ENCODE measurements around the gene RARA. TPM values are rescaled to one million over a fixed set of nuclear protein-coding genes. Genes with fewer than 3 reads are reported as not detected.

RARA gene
- total RNA-seq = 3.0 and 3.6 TPM in 2 replicates

GRCh38 chr17:40309031-40309948 lies at the start of gene RARA:
Gene RARA (plus strand): TSS chr17:40309180. CDS start chr17:40331219, 22,039 bp downstream.

GRCh38 chr17:40287494-40288369 lies 21.2 kb upstream of the RARA start, which contains the start of gene CDC6:
Gene CDC6 (plus strand): TSS chr17:40287879. CDS start chr17:40289421, 1,542 bp downstream.

GRCh38 chr17:40364121-40364861 lies 55.3 kb downstream of the RARA start, which contains the start of gene GJD3:
Gene GJD3 (minus strand): TSS chr17:40364737. CDS start chr17:40363815, 922 bp downstream.

Other genes starting within 250 kb of the RARA start
- 8.1 and 8.9 TPM in 2 replicates for gene THRA, start 246.2 kb upstream of the RARA start, total RNA-seq
- gene NR1D1, start 208.6 kb upstream of the RARA start, total RNA-seq = 0.72 and 1.9 TPM in 2 replicates
- gene MSL1, start 187.2 kb upstream of the RARA start, total RNA-seq = 23.9 and 32.0 TPM in 2 replicates
- gene CASC3, start 168.6 kb upstream of the RARA start, total RNA-seq = 10.4 and 14.5 TPM in 2 replicates
- 9.6 and 61.4 TPM in 2 replicates for gene RAPGEFL1, start 131.7 kb upstream of the RARA start, total RNA-seq
- 7.0 and 7.7 TPM in 2 replicates for gene WIPF2, start 89.9 kb upstream of the RARA start, total RNA-seq
- 3.2 and 6.5 TPM in 2 replicates for gene CDC6, start 21.3 kb upstream of the RARA start, total RNA-seq
- not detected in 2 replicates for gene GJD3, start 55.6 kb downstream of the RARA start, total RNA-seq
- gene TOP2A, start 108.7 kb downstream of the RARA start, total RNA-seq = 1.9 and 8.2 TPM in 2 replicates
- gene IGFBP4, start 134.3 kb downstream of the RARA start, total RNA-seq = 18.6 and 29.2 TPM in 2 replicates
- 34.2 and 56.5 TPM in 2 replicates for gene TNS4, start 192.4 kb downstream of the RARA start, total RNA-seq